SK-N-SH treated with all-trans-retinoic acid at 6 μM for 48 hours (cell line): ENCODE measurements around the gene PPIH.

ENCODE experiments used
- ATAC-seq: fragments of 200-7000 bp; cut with Tn5 transposase; 3 replicates; pipeline ENCODE4 v1.9.1; 2020; ENCODE audit warnings: mild to moderate bottlenecking, moderate library complexity
- ARNTL ChIP-seq: fragments of 450-650 bp; formaldehyde crosslinking; IDR thresholded peaks from 2 replicates; pipeline ENCODE4 v1.5.0; 2020; ENCODE audit warnings: low read depth, mild to moderate bottlenecking, moderate library complexity, borderline replicate concordance
- BACH2 ChIP-seq: fragments of 250-450 bp; sonication (Bioruptor Pico); IDR thresholded peaks from 2 replicates; pipeline ENCODE4 v1.9.0; 2021; ENCODE audit warnings: mild to moderate bottlenecking, borderline replicate concordance
- CSDC2 ChIP-seq: fragments of 250-450 bp; sonication (Bioruptor Pico); IDR thresholded peaks from 2 replicates; pipeline ENCODE4 v1.5.0; 2020; ENCODE audit warnings: mild to moderate bottlenecking, moderate library complexity
- ESRRG ChIP-seq: fragments of 250-450 bp; sonication (Bioruptor Pico); IDR thresholded peaks from 2 replicates; pipeline ENCODE4 v1.6.1; 2021; ENCODE audit warnings: mild to moderate bottlenecking
- GLIS3 ChIP-seq: fragments of 250-450 bp; sonication (Bioruptor Pico); IDR thresholded peaks from 2 replicates; pipeline ENCODE4 v1.5.0; 2020; ENCODE audit warnings: mild to moderate bottlenecking, moderate library complexity
- ISL1 ChIP-seq: fragments of 250-450 bp; sonication (Bioruptor Pico); IDR thresholded peaks from 2 replicates; pipeline ENCODE4 v2.1.2; 2022; ENCODE audit warnings: mild to moderate bottlenecking, moderate library complexity
- OSR1 ChIP-seq: fragments of 250-450 bp; sonication (Bioruptor Pico); IDR thresholded peaks from 2 replicates; pipeline ENCODE4 v1.8.0; 2022; ENCODE audit warnings: moderate library complexity, mild to moderate bottlenecking, inconsistent platforms
- PPARA ChIP-seq: fragments of 250-450 bp; sonication (Bioruptor Pico); IDR thresholded peaks from 2 replicates; pipeline ENCODE4 v1.5.0; 2020; ENCODE audit warnings: mild to moderate bottlenecking, borderline replicate concordance
- RARB ChIP-seq: fragments of 250-450 bp; sonication (Bioruptor Pico); IDR thresholded peaks from 2 replicates; pipeline ENCODE4 v1.8.0; 2021; ENCODE audit warnings: mild to moderate bottlenecking, moderate library complexity
- SNAI2 ChIP-seq: fragments of 250-450 bp; sonication (Bioruptor Pico); IDR thresholded peaks from 2 replicates; pipeline ENCODE4 v1.5.0; 2020; ENCODE audit warnings: mild to moderate bottlenecking, moderate library complexity
- TCF4 ChIP-seq: fragments of 250-450 bp; sonication (Bioruptor Pico); IDR thresholded peaks from 2 replicates; pipeline ENCODE4 v1.8.0; 2021; ENCODE audit warnings: mild to moderate bottlenecking, moderate library complexity, borderline replicate concordance
- TOX ChIP-seq: fragments of 250-450 bp; sonication (Bioruptor Pico); IDR thresholded peaks from 2 replicates; pipeline ENCODE4 v1.8.0; 2021; ENCODE audit warnings: mild to moderate bottlenecking, moderate library complexity, borderline replicate concordance
- ZC3H10 ChIP-seq: fragments of 250-450 bp; sonication (Bioruptor Pico); IDR thresholded peaks from 2 replicates; pipeline ENCODE4 v1.5.1; 2021; ENCODE audit warnings: mild to moderate bottlenecking, moderate library complexity
- ZFP3 ChIP-seq: fragments of 250-450 bp; sonication (Bioruptor Pico); IDR thresholded peaks from 2 replicates; pipeline ENCODE4 v1.5.0; 2020; ENCODE audit warnings: mild to moderate bottlenecking, moderate library complexity
- ZFP30 ChIP-seq: fragments of 450-650 bp; formaldehyde crosslinking; IDR thresholded peaks from 2 replicates; pipeline ENCODE4 v1.5.0; 2022; ENCODE audit warnings: mild to moderate bottlenecking, moderate library complexity
- ZNF565 ChIP-seq: fragments of 450-650 bp; formaldehyde crosslinking; conservative IDR thresholded peaks from 2 replicates; pipeline ENCODE4 v1.5.0; 2020; ENCODE audit warnings: low read depth, mild to moderate bottlenecking, moderate library complexity
- ZNF70 ChIP-seq: fragments of 450-650 bp; formaldehyde crosslinking; IDR thresholded peaks from 2 replicates; pipeline ENCODE4 v1.5.0; 2020; ENCODE audit warnings: mild to moderate bottlenecking, moderate library complexity
- ZNF8 ChIP-seq: fragments of 450-650 bp; formaldehyde crosslinking; IDR thresholded peaks from 2 replicates; pipeline ENCODE4 v1.5.0; 2020; ENCODE audit warnings: mild to moderate bottlenecking, moderate library complexity
- TF ChIP-seq, protein P1 (sequence below): fragments of 250-450 bp; sonication (Bioruptor Pico); IDR thresholded peaks from 2 replicates; pipeline ENCODE4 v1.8.0; 2020; ENCODE audit warnings: mild to moderate bottlenecking, moderate library complexity, borderline replicate concordance
- TF ChIP-seq, protein P2 (sequence below): fragments of 250-450 bp; sonication (Bioruptor Pico); IDR thresholded peaks from 2 replicates; pipeline ENCODE4 v1.5.0; 2020; ENCODE audit warnings: mild to moderate bottlenecking, moderate library complexity
- TF ChIP-seq, protein P3 (sequence below): fragments of 250-450 bp; sonication (Bioruptor Pico); IDR thresholded peaks from 2 replicates; pipeline ENCODE4 v1.5.1; 2021; ENCODE audit warnings: mild to moderate bottlenecking, moderate library complexity
- TF ChIP-seq, protein P4 (sequence below): fragments of 250-450 bp; sonication (Bioruptor Pico); IDR thresholded peaks from 2 replicates; pipeline ENCODE4 v1.5.1; 2020; ENCODE audit warnings: low read depth, mild to moderate bottlenecking, moderate library complexity

Gene PPIH

DNA sequence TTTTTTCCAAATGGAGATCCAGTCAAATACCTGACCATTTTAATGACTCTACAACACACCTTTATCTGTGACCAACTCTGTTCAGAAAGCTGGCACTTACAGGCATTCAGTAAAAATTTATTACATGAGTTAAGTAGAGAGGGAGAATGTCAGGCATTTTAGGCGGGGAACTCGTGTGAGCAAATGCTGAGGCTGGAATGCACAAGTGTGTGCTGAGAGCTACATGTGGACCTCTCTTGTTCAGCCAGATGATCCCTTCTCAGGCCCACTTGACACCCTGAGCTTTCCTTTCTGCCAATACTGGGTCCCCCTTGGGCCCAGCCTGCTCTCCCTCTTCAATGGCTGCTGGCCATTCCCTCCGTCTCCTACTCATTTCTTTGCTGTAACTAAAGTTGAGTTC is 11.7 kb downstream of the PPIH start:
- ATAC-seq, result no peak
- no peak for TF ChIP-seq SNAI2
- no peak for TF ChIP-seq ZFP30 (CRISPR knock-in tag)
- TF ChIP-seq ESRRG (CRISPR knock-in tag), result no peak
- TF ChIP-seq, all 23 proteins: peak for 0

DNA sequence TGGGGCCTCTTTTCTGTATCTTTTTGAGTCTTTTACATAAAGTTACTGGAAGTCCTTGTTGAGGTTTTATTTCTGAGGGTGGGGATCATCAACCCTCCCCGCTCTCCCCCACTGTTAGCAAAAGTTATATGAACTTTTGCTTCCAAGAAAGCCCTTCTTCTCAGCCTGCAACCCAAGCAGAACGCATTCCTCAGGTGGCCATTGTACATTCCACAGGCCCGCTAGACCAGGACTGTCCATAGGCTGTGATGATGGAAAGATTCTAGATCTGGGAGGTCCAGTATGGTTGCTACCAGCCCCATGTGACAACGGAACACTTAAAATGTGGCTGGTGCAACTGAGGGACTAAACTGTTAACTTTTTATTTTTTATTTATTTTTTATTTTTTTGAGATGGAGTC is 12.2 kb downstream of the PPIH start:
- no peak for TF ChIP-seq ZNF70 (CRISPR knock-in tag)
- no peak for TF ChIP-seq CSDC2 (CRISPR knock-in tag)
- no peak for TF ChIP-seq PPARA (CRISPR knock-in tag)
- TF ChIP-seq TCF4, result no peak
- no peak for TF ChIP-seq ISL1 (CRISPR knock-in tag)
- TF ChIP-seq, protein P1, sequence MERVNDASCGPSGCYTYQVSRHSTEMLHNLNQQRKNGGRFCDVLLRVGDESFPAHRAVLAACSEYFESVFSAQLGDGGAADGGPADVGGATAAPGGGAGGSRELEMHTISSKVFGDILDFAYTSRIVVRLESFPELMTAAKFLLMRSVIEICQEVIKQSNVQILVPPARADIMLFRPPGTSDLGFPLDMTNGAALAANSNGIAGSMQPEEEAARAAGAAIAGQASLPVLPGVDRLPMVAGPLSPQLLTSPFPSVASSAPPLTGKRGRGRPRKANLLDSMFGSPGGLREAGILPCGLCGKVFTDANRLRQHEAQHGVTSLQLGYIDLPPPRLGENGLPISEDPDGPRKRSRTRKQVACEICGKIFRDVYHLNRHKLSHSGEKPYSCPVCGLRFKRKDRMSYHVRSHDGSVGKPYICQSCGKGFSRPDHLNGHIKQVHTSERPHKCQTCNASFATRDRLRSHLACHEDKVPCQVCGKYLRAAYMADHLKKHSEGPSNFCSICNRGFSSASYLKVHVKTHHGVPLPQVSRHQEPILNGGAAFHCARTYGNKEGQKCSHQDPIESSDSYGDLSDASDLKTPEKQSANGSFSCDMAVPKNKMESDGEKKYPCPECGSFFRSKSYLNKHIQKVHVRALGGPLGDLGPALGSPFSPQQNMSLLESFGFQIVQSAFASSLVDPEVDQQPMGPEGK (CRISPR knock-in tag), result no peak
- no peak for TF ChIP-seq TOX
- no peak for TF ChIP-seq GLIS3
- TF ChIP-seq ZFP30 (CRISPR knock-in tag), result no peak
- TF ChIP-seq SNAI2, result no peak
- TF ChIP-seq ZC3H10 (CRISPR knock-in tag), result no peak
- no peak for ATAC-seq

DNA sequence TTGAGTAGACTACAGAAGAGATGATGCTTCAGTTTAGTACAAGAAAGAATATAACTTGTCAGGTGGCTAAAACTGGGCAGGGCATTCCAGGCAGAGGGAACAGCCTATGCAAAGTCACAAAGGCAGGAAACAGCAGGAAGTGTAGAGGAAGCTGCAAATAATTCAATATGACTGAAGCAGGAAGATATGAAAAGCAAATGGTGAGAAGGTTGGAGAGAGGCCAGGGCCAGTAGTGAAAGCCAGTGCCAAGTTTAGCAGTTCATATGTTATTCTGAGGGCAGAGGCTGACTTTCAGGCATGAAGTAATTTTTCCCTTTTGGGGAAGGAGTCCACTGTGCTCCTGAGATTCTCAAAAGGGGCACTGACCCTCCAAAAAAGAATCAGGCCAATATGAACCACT is 16.0 kb downstream of the PPIH start:
- TF ChIP-seq, protein P2, sequence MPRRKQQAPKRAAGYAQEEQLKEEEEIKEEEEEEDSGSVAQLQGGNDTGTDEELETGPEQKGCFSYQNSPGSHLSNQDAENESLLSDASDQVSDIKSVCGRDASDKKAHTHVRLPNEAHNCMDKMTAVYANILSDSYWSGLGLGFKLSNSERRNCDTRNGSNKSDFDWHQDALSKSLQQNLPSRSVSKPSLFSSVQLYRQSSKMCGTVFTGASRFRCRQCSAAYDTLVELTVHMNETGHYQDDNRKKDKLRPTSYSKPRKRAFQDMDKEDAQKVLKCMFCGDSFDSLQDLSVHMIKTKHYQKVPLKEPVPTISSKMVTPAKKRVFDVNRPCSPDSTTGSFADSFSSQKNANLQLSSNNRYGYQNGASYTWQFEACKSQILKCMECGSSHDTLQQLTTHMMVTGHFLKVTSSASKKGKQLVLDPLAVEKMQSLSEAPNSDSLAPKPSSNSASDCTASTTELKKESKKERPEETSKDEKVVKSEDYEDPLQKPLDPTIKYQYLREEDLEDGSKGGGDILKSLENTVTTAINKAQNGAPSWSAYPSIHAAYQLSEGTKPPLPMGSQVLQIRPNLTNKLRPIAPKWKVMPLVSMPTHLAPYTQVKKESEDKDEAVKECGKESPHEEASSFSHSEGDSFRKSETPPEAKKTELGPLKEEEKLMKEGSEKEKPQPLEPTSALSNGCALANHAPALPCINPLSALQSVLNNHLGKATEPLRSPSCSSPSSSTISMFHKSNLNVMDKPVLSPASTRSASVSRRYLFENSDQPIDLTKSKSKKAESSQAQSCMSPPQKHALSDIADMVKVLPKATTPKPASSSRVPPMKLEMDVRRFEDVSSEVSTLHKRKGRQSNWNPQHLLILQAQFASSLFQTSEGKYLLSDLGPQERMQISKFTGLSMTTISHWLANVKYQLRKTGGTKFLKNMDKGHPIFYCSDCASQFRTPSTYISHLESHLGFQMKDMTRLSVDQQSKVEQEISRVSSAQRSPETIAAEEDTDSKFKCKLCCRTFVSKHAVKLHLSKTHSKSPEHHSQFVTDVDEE (CRISPR knock-in tag), result no peak
- TF ChIP-seq, all 23 proteins: peak for 0
- no peak for ATAC-seq

DNA sequence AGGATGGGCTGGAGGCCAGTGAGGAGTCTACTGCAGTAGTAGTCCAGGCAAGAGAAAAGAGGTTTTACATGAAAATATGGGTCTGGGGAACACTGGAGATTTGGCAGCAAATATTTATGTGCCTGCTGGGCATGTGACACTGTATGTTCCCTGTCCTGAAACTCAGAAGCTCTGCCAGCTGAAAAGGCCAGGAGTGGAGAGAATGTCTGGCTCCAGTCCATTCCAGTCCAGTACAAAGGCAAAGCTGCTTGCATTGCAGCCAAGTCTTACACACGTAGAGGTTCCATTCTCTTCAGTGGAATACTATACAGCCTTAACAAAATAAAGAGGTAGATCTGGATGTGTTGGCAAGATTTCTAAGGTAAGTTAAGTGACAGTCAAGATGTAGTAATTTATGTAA is 16.5 kb downstream of the PPIH start:
- no peak for ATAC-seq
- TF ChIP-seq OSR1 (no peak), ZFP3 (CRISPR knock-in tag) (no peak), TOX (no peak), ESRRG (CRISPR knock-in tag) (no peak), ZNF565 (CRISPR knock-in tag) (no peak), PPARA (CRISPR knock-in tag) (no peak), ARNTL (CRISPR knock-in tag) (no peak), BACH2 (CRISPR knock-in tag) (no peak), RARB (CRISPR knock-in tag) (no peak), ISL1 (CRISPR knock-in tag) (no peak)
- TF ChIP-seq, protein P3, sequence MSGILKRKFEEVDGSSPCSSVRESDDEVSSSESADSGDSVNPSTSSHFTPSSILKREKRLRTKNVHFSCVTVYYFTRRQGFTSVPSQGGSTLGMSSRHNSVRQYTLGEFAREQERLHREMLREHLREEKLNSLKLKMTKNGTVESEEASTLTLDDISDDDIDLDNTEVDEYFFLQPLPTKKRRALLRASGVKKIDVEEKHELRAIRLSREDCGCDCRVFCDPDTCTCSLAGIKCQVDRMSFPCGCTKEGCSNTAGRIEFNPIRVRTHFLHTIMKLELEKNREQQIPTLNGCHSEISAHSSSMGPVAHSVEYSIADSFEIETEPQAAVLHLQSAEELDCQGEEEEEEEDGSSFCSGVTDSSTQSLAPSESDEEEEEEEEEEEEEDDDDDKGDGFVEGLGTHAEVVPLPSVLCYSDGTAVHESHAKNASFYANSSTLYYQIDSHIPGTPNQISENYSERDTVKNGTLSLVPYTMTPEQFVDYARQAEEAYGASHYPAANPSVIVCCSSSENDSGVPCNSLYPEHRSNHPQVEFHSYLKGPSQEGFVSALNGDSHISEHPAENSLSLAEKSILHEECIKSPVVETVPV, result no peak
- TF ChIP-seq, protein P4, sequence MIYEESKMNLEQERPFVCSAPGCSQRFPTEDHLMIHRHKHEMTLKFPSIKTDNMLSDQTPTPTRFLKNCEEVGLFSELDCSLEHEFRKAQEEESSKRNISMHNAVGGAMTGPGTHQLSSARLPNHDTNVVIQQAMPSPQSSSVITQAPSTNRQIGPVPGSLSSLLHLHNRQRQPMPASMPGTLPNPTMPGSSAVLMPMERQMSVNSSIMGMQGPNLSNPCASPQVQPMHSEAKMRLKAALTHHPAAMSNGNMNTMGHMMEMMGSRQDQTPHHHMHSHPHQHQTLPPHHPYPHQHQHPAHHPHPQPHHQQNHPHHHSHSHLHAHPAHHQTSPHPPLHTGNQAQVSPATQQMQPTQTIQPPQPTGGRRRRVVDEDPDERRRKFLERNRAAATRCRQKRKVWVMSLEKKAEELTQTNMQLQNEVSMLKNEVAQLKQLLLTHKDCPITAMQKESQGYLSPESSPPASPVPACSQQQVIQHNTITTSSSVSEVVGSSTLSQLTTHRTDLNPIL, result no peak

DNA sequence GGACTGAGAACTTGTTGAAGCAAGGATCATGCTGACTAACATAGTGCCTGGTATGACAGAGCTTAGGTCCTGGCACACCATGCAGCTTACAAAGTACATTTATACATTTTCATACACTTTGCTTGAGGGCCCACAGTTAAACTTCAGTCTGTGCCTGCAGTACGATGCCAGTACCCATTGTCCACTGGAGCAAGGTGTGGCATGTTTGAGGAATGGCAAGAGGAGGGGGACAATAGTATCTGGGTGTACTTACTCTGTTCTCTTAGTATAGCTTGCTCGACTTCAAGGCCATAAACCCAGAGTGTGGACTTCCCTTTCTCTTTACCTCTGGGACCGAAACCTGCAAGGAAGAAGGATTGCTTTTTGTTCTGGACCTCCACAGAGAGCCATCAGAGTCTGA is 17.2 kb downstream of the PPIH start:
- no peak for ATAC-seq
- TF ChIP-seq ZFP3 (CRISPR knock-in tag), result no peak
- TF ChIP-seq ZFP30 (CRISPR knock-in tag), result no peak
- TF ChIP-seq ISL1 (CRISPR knock-in tag), result no peak
- TF ChIP-seq, protein P4, result no peak
- TF ChIP-seq, protein P3, result no peak
- TF ChIP-seq OSR1, result no peak
- no peak for TF ChIP-seq RARB (CRISPR knock-in tag)
- no peak for TF ChIP-seq ZNF8 (CRISPR knock-in tag)
